HFFc6 (cell line): ENCODE data around the gene GSK3B. TPM values are rescaled to one million over a fixed set of nuclear protein-coding genes. Genes with fewer than 3 reads are reported as not detected.
A peak's percentile ranks its signal among the peaks of the same experiment; 100 is the strongest.

Experiments
- DNase-seq: peaks from one replicate; pipeline ENCODE4 v3.0.0-alpha.2; 2018
- H3K27ac Mint-ChIP-seq: 2 replicates; pipeline ENCODE4 v1.8.0; 2020; ENCODE audit warnings: mild to moderate bottlenecking, mixed read lengths
- H3K27me3 Mint-ChIP-seq: 2 replicates; pipeline ENCODE4 v1.8.0; 2021; ENCODE audit warnings: mild to moderate bottlenecking, moderate library complexity, mixed read lengths; ENCODE audit not compliant: insufficient read depth
- H3K36me3 Mint-ChIP-seq: 2 replicates; pipeline ENCODE4 v1.8.0; 2021; ENCODE audit warnings: low read depth, mixed read lengths
- H3K4me1 Mint-ChIP-seq: 2 replicates; pipeline ENCODE4 v1.8.0; 2020; ENCODE audit warnings: low read depth, mixed read lengths
- H3K4me3 Mint-ChIP-seq: 2 replicates; pipeline ENCODE4 v1.8.0; 2020; ENCODE audit warnings: mild to moderate bottlenecking, moderate library complexity, mixed read lengths
- H3K9me3 Mint-ChIP-seq: 2 replicates; pipeline ENCODE4 v1.8.0; 2020; ENCODE audit warnings: mild to moderate bottlenecking, mixed read lengths
- total RNA-seq, 6 experiments: library from RNA; stranded (reverse); fragmentation: NEBNext Ultra II Directional; extraction: Animal tissue kit (Norgen Biotek cat#: 25700); gene quantifications; 2 replicates in 1 of 6; 3 replicates in 5 of 6; pipeline ENCODE4 v1.2.3, GENCODE V29; 2021
- TF ChIP-seq, protein P1 (sequence below): fragments of 200-600 bp; sonication (generic); IDR thresholded peaks from 2 replicates; pipeline ENCODE4 v1.5.0; 2021; ENCODE audit warnings: antibody characterized with exemption, mild to moderate bottlenecking

Gene GSK3B
- total RNA-seq, 6 experiments from 2014 or later: 42.9 to 52.8 (median 49.6) TPM

DNA sequence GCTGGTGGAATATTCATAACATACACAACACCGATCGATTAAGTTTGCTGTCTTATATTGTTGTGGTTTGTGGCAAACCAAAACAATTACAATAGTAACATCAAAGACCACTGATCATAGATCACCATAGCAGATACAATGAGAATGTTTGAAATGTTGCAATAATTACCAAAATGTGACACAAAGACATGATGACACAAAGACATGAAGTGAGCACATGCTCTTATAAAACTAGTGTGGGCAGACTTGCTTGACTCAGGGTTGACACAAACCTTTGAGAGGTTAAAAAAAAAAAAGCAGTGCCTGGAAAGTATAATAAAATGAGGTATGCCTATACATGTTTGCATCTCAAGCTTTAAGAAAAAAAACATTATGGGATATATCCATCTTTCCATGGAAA, 182.0 kb downstream of the GSK3B start:
- no peak overlapping the region for H3K27ac Mint-ChIP-seq
- H3K4me1 Mint-ChIP-seq: peaks cover 41% of the 10 kb centered on the region
- TF ChIP-seq, protein P1, sequence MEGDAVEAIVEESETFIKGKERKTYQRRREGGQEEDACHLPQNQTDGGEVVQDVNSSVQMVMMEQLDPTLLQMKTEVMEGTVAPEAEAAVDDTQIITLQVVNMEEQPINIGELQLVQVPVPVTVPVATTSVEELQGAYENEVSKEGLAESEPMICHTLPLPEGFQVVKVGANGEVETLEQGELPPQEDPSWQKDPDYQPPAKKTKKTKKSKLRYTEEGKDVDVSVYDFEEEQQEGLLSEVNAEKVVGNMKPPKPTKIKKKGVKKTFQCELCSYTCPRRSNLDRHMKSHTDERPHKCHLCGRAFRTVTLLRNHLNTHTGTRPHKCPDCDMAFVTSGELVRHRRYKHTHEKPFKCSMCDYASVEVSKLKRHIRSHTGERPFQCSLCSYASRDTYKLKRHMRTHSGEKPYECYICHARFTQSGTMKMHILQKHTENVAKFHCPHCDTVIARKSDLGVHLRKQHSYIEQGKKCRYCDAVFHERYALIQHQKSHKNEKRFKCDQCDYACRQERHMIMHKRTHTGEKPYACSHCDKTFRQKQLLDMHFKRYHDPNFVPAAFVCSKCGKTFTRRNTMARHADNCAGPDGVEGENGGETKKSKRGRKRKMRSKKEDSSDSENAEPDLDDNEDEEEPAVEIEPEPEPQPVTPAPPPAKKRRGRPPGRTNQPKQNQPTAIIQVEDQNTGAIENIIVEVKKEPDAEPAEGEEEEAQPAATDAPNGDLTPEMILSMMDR: no peak
- H3K27me3 Mint-ChIP-seq: no peaks in the 10 kb centered on the region
- DNase-seq: no peak
- no peaks in the 10 kb centered on the region for H3K9me3 Mint-ChIP-seq
- no peak overlapping the region for H3K4me3 Mint-ChIP-seq
- H3K36me3 Mint-ChIP-seq: peaks cover 37% of the 10 kb centered on the region

DNA sequence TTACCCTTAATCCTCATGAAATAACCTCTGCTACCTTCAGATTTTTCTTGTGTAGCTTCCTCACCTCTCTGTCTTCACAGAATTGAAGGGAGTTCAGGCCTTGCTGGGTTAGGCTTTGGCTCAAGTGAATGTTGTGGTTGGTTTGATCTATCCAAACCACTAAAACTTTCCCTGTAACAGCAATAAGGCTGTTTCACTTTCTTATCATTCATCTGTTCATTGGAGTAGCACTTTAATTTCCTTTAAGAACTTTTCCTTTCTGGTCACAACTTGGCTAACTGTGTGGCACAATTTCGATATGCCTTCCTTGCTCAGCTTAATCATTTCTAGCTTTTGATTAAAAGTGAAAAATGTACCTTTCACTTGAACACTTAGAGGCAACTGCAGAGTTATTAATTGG, 182.5 kb downstream of the GSK3B start:
- peaks cover 37% of the 10 kb centered on the region for H3K36me3 Mint-ChIP-seq
- H3K27ac Mint-ChIP-seq: no peak overlapping the region; the same call in 1 of the 2 replicates
- H3K27me3 Mint-ChIP-seq: no peaks in the 10 kb centered on the region

DNA sequence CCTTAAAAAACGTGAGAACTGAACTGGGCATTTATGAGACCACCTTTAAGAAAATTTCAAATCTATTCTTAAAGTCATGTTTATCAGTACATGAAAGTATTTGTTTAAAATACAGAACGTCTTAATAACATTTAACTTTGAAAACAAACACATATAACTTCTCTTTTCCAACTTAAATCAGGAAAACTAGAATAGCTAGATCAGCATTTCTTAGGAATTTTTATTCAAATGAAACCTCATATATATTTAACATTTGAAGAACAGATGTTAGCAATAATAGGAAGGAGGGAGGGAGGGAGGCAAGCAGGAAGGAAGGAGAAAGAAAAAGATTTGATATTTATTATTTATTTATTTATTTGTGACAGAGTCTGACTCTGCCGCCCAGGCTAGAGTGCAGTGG, 192.2 kb downstream of the GSK3B start:
- H3K27me3 Mint-ChIP-seq: no peaks in the 10 kb centered on the region; the same call in 1 of the 2 replicates
- H3K27ac Mint-ChIP-seq: no peak overlapping the region
- no peak for DNase-seq
- no peaks in the 10 kb centered on the region for H3K9me3 Mint-ChIP-seq
- H3K36me3 Mint-ChIP-seq: peaks cover 5% of the 10 kb centered on the region; the same call in 1 of the 2 replicates
- H3K4me1 Mint-ChIP-seq: peaks cover 13% of the 10 kb centered on the region
- H3K4me3 Mint-ChIP-seq: no peak overlapping the region
- TF ChIP-seq, protein P1: no peak

More for the DNA sequence above, 182.5 kb downstream of the GSK3B start:
- TF ChIP-seq, protein P1: no peak
- Mint-ChIP-seq H3K9me3 (no peaks in the 10 kb centered on the region), H3K4me3 (no peak overlapping the region), H3K4me1 (peaks cover 36% of the 10 kb centered on the region)
- DNase-seq: no peak

DNA sequence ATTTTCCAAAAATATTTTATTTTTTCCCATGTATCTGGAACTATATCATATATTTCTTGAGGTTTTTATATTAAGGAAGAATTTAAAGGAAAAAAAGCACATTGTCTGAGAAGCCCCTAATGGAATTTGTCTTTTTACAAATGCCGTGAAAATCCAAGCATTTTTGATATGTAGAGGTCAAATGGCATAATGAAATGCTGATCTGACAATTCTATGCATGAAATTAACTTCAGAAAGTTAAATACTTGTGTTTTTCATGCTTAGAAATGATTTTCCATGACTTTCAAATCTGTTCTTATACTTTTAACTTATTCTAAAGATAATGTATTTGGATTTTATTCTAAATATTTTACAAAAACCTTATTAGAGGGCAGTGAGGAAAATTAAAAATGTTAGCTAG, 193.1 kb downstream of the GSK3B start:
- Mint-ChIP-seq H3K27me3 (no peaks in the 10 kb centered on the region; the same call in 1 of the 2 replicates), H3K4me1 (peaks cover 13% of the 10 kb centered on the region), H3K4me3 (no peak overlapping the region), H3K27ac (no peak overlapping the region), H3K9me3 (no peaks in the 10 kb centered on the region), H3K36me3 (peaks cover 5% of the 10 kb centered on the region; the same call in 1 of the 2 replicates)
- TF ChIP-seq, protein P1: no peak
- DNase-seq: no peak

DNA sequence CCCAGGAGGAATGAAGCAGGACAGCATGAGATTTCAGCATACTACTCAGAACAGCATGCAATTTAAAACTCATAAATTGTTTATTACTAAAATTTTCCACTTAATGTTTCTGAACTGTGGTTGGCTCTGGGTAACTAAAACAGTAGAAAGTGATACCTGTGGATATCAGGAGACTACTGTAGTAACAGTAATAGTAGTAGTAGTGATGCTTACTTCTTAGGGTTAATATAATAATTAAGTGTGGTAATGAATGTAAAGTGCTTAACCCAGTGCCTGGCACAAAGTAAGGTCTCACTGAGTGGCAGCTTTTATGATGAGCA, 195.1 kb downstream of the GSK3B start:
- H3K4me3 Mint-ChIP-seq: no peak overlapping the region
- TF ChIP-seq, protein P1: no peak
- H3K9me3 Mint-ChIP-seq: no peaks in the 10 kb centered on the region
- H3K36me3 Mint-ChIP-seq: no peaks in the 10 kb centered on the region; the same call in 1 of the 2 replicates
- H3K27me3 Mint-ChIP-seq: no peaks in the 10 kb centered on the region; the same call in 1 of the 2 replicates
- H3K27ac Mint-ChIP-seq: peak overlapping the region; percentile 70
- peaks cover 13% of the 10 kb centered on the region for H3K4me1 Mint-ChIP-seq
- DNase-seq: no peak
